Gastroesophageal sphincter (tissue), 4 donors: ENCODE data around the gene VIPR1. TPM values are rescaled to one million over a fixed set of nuclear protein-coding genes. Genes with fewer than 3 reads are reported as not detected.

Experiments used
- ATAC-seq: fragments of 150-250 bp; one replicate; pipeline ENCODE4 v1.9.1; 2016; ENCODE audit warnings: mild to moderate bottlenecking, moderate library complexity
- H3K27ac ChIP-seq, 4 donors: fragments of 200-600 bp; sonication (generic) in 3 of 4; 1 replicate in 3 of 4; 2 replicates in 1 of 4; pipeline ENCODE4 v1.5.1; 2016 to 2019
- H3K27me3 ChIP-seq: fragments of 200-600 bp; sonication (generic); one replicate; pipeline ENCODE4 v1.5.1; 2019
- H3K36me3 ChIP-seq, 2 donors: fragments of 200-600 bp; sonication (generic); one replicate each; pipeline ENCODE4 v1.5.1; 2019; ENCODE audit warnings: control low read depth in 1 of 2
- H3K4me1 ChIP-seq, 3 donors: fragments of 200-600 bp; sonication (generic); 1 replicate in 2 of 3; 2 replicates in 1 of 3; pipeline ENCODE4 v1.5.1; 2016 to 2019; ENCODE audit warnings: control low read depth in 2 of 3
- H3K4me3 ChIP-seq, 2 donors: fragments of 200-600 bp; sonication (generic); one replicate each; pipeline ENCODE4 v1.5.1; 2019; ENCODE audit warnings: mild to moderate bottlenecking in 1 of 2, moderate library complexity in 1 of 2
- H3K9me3 ChIP-seq, 3 donors: fragments of 200-600 bp; sonication (generic); one replicate each; pipeline ENCODE4 v1.5.1; 2017 to 2019; ENCODE audit warnings: control low read depth in 2 of 3
- EP300 ChIP-seq: sonication (generic); formaldehyde crosslinking; IDR thresholded peaks from one replicate; pipeline ENCODE4 v1.6.1; 2017; ENCODE audit warnings: antibody characterized with exemption, mild to moderate bottlenecking
- POLR2A ChIP-seq, 2 donors: fragments of 450-650 bp; IDR thresholded peaks; one replicate each; pipeline ENCODE4 v1.6.1; 2017; ENCODE audit warnings: antibody characterized with exemption in 2 of 2, mild to moderate bottlenecking in 2 of 2, moderate library complexity in 1 of 2
- POLR2AphosphoS5 ChIP-seq: sonication (generic); formaldehyde crosslinking; IDR thresholded peaks from one replicate; pipeline ENCODE4 v1.6.1; 2017; ENCODE audit warnings: antibody characterized with exemption
- WGBS, 2 donors: methylation state at CpG; one replicate each; pipeline ENCODE4 v1.1.5; 2018; ENCODE audit warnings: low coverage in 1 of 2; 5-methylcytosine and 5-hydroxymethylcytosine counted together
- total RNA-seq, 4 donors: library from RNA; depleted of rRNA; stranded (reverse); fragments of >200 nt; gene quantifications; one replicate each; pipeline ENCODE4 v1.1.0, GENCODE V29; 2016
- TF ChIP-seq, protein P1 (sequence below), 4 experiments: fragments of 200-600 bp in 2 of 4; fragments of 450-650 bp in 2 of 4; sonication (generic) in 1 of 4; IDR thresholded peaks; one replicate each; pipeline ENCODE4 v1.5.1; 2017 to 2019; ENCODE audit warnings: antibody characterized with exemption in 4 of 4, mild to moderate bottlenecking in 2 of 4, moderate library complexity in 2 of 4

VIPR1 gene
- total RNA-seq, 4 donors from 2014 or later = 3.8 to 9.5 (median 5.9) TPM

GRCh38 chr3:42489116-42489936, 13.1 kb upstream of the VIPR1 start:
- Histone ChIP-seq H3K4me1 (peaks cover 0 to 11% (median 0%) of the 10 kb centered on the region in 3 donors), H3K9me3 (no peaks in the 10 kb centered on the region), H3K36me3 (no peaks in the 10 kb centered on the region), H3K4me3 (no peak overlapping the region), H3K27me3 (no peaks in the 10 kb centered on the region), H3K27ac (peak overlapping the region in 1 of 4 donors; percentile 14)
- ATAC-seq = no peak
- TF ChIP-seq POLR2A (IDR thresholded peaks at IDR 0.05) = no peak
- TF ChIP-seq, protein P1, sequence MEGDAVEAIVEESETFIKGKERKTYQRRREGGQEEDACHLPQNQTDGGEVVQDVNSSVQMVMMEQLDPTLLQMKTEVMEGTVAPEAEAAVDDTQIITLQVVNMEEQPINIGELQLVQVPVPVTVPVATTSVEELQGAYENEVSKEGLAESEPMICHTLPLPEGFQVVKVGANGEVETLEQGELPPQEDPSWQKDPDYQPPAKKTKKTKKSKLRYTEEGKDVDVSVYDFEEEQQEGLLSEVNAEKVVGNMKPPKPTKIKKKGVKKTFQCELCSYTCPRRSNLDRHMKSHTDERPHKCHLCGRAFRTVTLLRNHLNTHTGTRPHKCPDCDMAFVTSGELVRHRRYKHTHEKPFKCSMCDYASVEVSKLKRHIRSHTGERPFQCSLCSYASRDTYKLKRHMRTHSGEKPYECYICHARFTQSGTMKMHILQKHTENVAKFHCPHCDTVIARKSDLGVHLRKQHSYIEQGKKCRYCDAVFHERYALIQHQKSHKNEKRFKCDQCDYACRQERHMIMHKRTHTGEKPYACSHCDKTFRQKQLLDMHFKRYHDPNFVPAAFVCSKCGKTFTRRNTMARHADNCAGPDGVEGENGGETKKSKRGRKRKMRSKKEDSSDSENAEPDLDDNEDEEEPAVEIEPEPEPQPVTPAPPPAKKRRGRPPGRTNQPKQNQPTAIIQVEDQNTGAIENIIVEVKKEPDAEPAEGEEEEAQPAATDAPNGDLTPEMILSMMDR (IDR thresholded peaks at IDR 0.05) = no peak
- WGBS, 2 donors = 92 to 95% methylated on average over 5 to 8 of the region's 10 CpGs

- TF ChIP-seq, protein P1 (IDR thresholded peaks at IDR 0.05) = no peak
- TF ChIP-seq POLR2AphosphoS5 = no peak
- no peak for TF ChIP-seq EP300
- TF ChIP-seq POLR2A (IDR thresholded peaks at IDR 0.05) = no peak
- WGBS, 2 donors = 83 to 94% methylated on average over 2 to 3 of the region's 3 CpGs
- no peaks in the 10 kb centered on the region for H3K9me3 ChIP-seq
- no peaks in the 10 kb centered on the region for H3K36me3 ChIP-seq
- H3K27me3 ChIP-seq = no peaks in the 10 kb centered on the region
- H3K4me3 ChIP-seq = no peak overlapping the region
- peak overlapping the region in 1 of 4 donors; percentile 14 for H3K27ac ChIP-seq
- ATAC-seq = no peak
- H3K4me1 ChIP-seq = peaks cover 0 to 11% (median 0%) of the 10 kb centered on the region in 3 donors
These were observed 12.6 kb upstream of the VIPR1 start for GRCh38 chr3:42489937-42490227.

GRCh38 chr3:42490243-42490642, 12.2 kb upstream of the VIPR1 start:
- Histone ChIP-seq H3K27ac (peak overlapping the region in 1 of 4 donors; percentile 14), H3K27me3 (no peaks in the 10 kb centered on the region), H3K4me1 (peaks cover 0 to 11% (median 0%) of the 10 kb centered on the region in 3 donors), H3K4me3 (no peak overlapping the region), H3K36me3 (no peaks in the 10 kb centered on the region), H3K9me3 (no peaks in the 10 kb centered on the region)
- TF ChIP-seq POLR2AphosphoS5 (no peak), POLR2A (IDR thresholded peaks at IDR 0.05) (no peak), EP300 (no peak)
- TF ChIP-seq, protein P1 (IDR thresholded peaks at IDR 0.05) = no peak
- peak; percentile 34 for ATAC-seq
- 32 to 40% methylated on average over 1 to 3 of the region's 5 CpGs for WGBS, 2 donors

- no peaks in the 10 kb centered on the region for H3K36me3 ChIP-seq
- 79 to 83% methylated on average over 2 to 3 of the region's 3 CpGs for WGBS, 2 donors
- H3K4me1 ChIP-seq = peaks cover 0 to 11% (median 0%) of the 10 kb centered on the region in 3 donors
- H3K4me3 ChIP-seq = no peak overlapping the region
- no peak overlapping the region for H3K27ac ChIP-seq
- no peak for ATAC-seq
- TF ChIP-seq, protein P1 (IDR thresholded peaks at IDR 0.05) = no peak
- TF ChIP-seq POLR2AphosphoS5 (no peak), EP300 (no peak), POLR2A (IDR thresholded peaks at IDR 0.05) (no peak)
- no peaks in the 10 kb centered on the region for H3K9me3 ChIP-seq
- H3K27me3 ChIP-seq = no peaks in the 10 kb centered on the region
These were observed 10.4 kb upstream of the VIPR1 start for GRCh38 chr3:42491881-42492507.
